Right lobe of liver (tissue), 6 donors: ENCODE measurements around the gene TBX18. TPM values are rescaled to one million over a fixed set of nuclear protein-coding genes. Genes with fewer than 3 reads are reported as not detected.

Source experiments
- ATAC-seq, 4 donors: fragments of 200-7000 bp; cut with Tn5 transposase; one replicate each; pipeline ENCODE4 v1.9.1; 2020; ENCODE audit warnings: mild to moderate bottlenecking in 4 of 4, moderate library complexity in 4 of 4
- DNase-seq, 3 donors: peaks; one replicate each; pipeline ENCODE4 v3.0.0-alpha.2; 2020
- H3K27ac ChIP-seq, 3 donors: fragments of 200-600 bp; one replicate each; pipeline ENCODE4 v1.8.0; 2022
- H3K27me3 ChIP-seq, 2 donors: fragments of 200-600 bp; one replicate each; pipeline ENCODE4 v1.8.0; 2022
- H3K36me3 ChIP-seq, 4 donors: fragments of 200-600 bp; sonication (generic) in 1 of 4; one replicate each; pipeline versions ENCODE4 v1.5.1 to v1.8.0; 2017 to 2022; ENCODE audit warnings: control low read depth in 1 of 4
- H3K4me1 ChIP-seq, 4 donors: fragments of 200-600 bp; sonication (generic) in 1 of 4; one replicate each; pipeline versions ENCODE4 v1.5.1 to v1.8.0; 2017 to 2022; ENCODE audit warnings: control low read depth in 1 of 4
- H3K4me3 ChIP-seq, 3 donors: fragments of 200-600 bp; one replicate each; pipeline ENCODE4 v1.8.0; 2022
- H3K9me3 ChIP-seq, 4 donors: fragments of 200-600 bp; sonication (generic) in 1 of 4; one replicate each; pipeline versions ENCODE4 v1.5.1 to v1.8.0; 2017 to 2022; ENCODE audit warnings: control low read depth in 1 of 4
- CTCF ChIP-seq, 4 donors: fragments of 200-600 bp in 3 of 4; fragments of 450-650 bp in 1 of 4; IDR thresholded peaks; one replicate each; pipeline versions ENCODE4 v1.5.1 to v1.8.0; 2016 to 2022; ENCODE audit warnings: antibody characterized with exemption in 4 of 4, mild to moderate bottlenecking in 2 of 4
- POLR2A ChIP-seq: fragments of 450-650 bp; IDR thresholded peaks from one replicate; pipeline ENCODE4 v1.6.1; 2017; ENCODE audit warnings: antibody characterized with exemption, mild to moderate bottlenecking
- WGBS: methylation state at CpG from one replicate; pipeline ENCODE4 v1.1.6; 2018; ENCODE audit warnings: low coverage, low lambda C conversion rate; ENCODE audit not compliant: insufficient coverage; ENCODE audit errors: missing lambda C conversion rate; 5-methylcytosine and 5-hydroxymethylcytosine counted together
- intact Hi-C, 2 donors: fragments of 100-400 bp; cut with DNase I; formaldehyde crosslinking; loops; one replicate each; pipeline versions ENCODE4 v1.11.2 to v1.14.1; 2022
- total RNA-seq, 6 experiments: library from RNA; depleted of rRNA in 2 of 6; stranded (reverse); fragments of >200 nt in 2 of 6; fragmentation: NEBNext Ultra II Directional in 3 of 6; extraction: Animal tissue kit (Norgen Biotek cat#: 25700) in 3 of 6; gene quantifications; one replicate each; pipeline versions ENCODE4 v1.1.0 to v1.2.4, GENCODE V29; 2016 to 2023
- donor health status: DM: no; HTN: yes; CAD: no.
- donor health status: DM: no; HTN: no; CAD: no.
- donor health status: DM: no; HTN: no; CAD: no.
- donor health status: DM: no; HTN: yes; CAD: no.
- donor health status: DM: no; HTN: yes; CAD: no.

The TBX18 gene
- total RNA-seq, 6 experiments from 2014 or later = 0.15 to 0.87 (median 0.49) TPM; not detected in 1

- ATAC-seq (no peak), DNase-seq (no peak)
- Histone ChIP-seq H3K9me3 (no peaks in the 10 kb centered on the region), H3K4me1 (peaks cover 0 to 14% (median 0%) of the 10 kb centered on the region in 4 donors), H3K27me3 (peaks cover 11 to 18% of the 10 kb centered on the region in 2 donors), H3K4me3 (no peak overlapping the region), H3K36me3 (no peaks in the 10 kb centered on the region), H3K27ac (no peak overlapping the region)
- intact Hi-C loops = no loop called here
- 56% methylated on average over 3 of the region's 3 CpGs for WGBS
- TF ChIP-seq POLR2A = no peak
- no peak for TF ChIP-seq CTCF (IDR thresholded peaks at IDR 0.05)
Measured at GRCh38 chr6:84775751-84776150, 11.4 kb upstream of the TBX18 start.

DNA sequence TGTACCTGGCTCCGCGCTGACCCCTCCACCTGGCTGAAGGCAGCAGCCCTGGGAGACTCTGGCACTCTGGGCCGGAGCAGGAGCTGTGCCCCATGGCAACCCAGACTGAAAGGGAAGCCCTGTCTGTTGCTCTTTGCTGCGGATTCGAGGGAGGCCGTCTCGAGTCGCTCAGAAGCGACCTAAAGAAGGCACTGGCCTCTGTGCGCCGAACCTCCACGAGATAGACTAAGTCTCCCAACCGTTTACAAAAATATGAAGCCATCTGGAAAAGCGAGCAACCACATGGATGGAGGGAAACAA, 10.5 kb upstream of the TBX18 start:
- intact Hi-C loops = no loop called here
- peak overlapping the region; percentile 37 to 59 (median 59) for H3K4me3 ChIP-seq

GRCh38 chr6:84774157-84774984, 10.0 kb upstream of the TBX18 start:
- Histone ChIP-seq H3K4me3 (peak overlapping the region; percentile 37 to 59 (median 59)), H3K36me3 (no peaks in the 10 kb centered on the region), H3K27me3 (peaks cover 11 to 31% of the 10 kb centered on the region in 2 donors), H3K9me3 (no peaks in the 10 kb centered on the region), H3K27ac (peak overlapping the region in 1 of 3 donors; percentile 61), H3K4me1 (peaks cover 0 to 14% (median 0%) of the 10 kb centered on the region in 4 donors)
- ATAC-seq (peak; percentile 94 to 95 (median 95)), DNase-seq (peak; percentile 70 to 81 (median 80))
- intact Hi-C loops = no loop called here
- peak; percentile 62 to 84 (median 74) for TF ChIP-seq CTCF (IDR thresholded peaks at IDR 0.05)
- no peak for TF ChIP-seq POLR2A
- 4% methylated on average over 13 of the region's 79 CpGs for WGBS

More for the DNA sequence above, 10.5 kb upstream of the TBX18 start:
- peaks cover 11 to 25% of the 10 kb centered on the region in 2 donors for H3K27me3 ChIP-seq
- no peak for DNase-seq
- no peak for TF ChIP-seq CTCF (IDR thresholded peaks at IDR 0.05)
- no peak for TF ChIP-seq POLR2A
- ATAC-seq = no peak
- H3K36me3 ChIP-seq = no peaks in the 10 kb centered on the region
- no peak overlapping the region for H3K27ac ChIP-seq
- WGBS = 14% methylated on average over 10 of the region's 14 CpGs
- no peaks in the 10 kb centered on the region for H3K9me3 ChIP-seq
- H3K4me1 ChIP-seq = peaks cover 0 to 14% (median 0%) of the 10 kb centered on the region in 4 donors

DNA sequence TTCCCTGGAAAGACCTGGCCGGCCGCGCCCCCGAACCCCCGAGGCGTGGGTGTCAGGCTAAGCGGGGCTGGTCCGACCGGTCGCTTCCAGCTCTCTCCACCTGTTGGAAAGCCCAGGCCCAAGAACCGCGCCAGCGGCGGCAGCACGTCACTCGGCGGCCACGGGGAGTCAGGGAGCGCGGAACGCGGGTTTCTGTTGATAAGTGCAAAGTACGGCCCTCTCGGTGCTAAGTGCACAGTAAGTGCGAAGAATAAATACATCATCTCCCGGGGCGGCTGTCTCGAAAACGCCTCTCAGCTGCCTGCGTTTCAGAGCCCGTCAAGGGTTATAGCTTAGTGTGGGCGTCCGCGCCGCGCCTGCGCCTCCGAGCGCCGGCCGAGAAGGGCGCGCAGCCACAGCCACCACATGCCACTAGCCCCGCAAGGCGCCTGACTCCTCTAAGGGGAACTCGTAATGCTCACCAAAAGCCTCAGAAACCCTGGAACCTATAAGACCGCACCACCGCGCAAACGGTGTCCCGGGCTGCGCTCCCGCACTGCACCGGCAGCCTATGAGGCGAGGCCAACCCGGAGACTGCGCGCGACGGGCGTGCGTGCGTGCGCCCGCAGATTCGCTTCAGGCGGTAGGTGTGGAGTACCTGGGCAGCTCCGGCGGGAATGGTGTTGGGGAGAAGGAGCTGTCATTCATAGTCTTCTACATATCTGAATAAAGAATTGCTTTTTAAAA, 9.2 kb upstream of the TBX18 start:
- Histone ChIP-seq H3K27ac (peak overlapping the region in 1 of 3 donors; percentile 61), H3K4me3 (peak overlapping the region; percentile 37 to 59 (median 59)), H3K27me3 (peaks cover 13 to 38% of the 10 kb centered on the region in 2 donors), H3K4me1 (peaks cover 0 to 14% (median 0%) of the 10 kb centered on the region in 4 donors), H3K36me3 (no peaks in the 10 kb centered on the region), H3K9me3 (no peaks in the 10 kb centered on the region)
- no peak for TF ChIP-seq CTCF (IDR thresholded peaks at IDR 0.05)
- no peak for TF ChIP-seq POLR2A
- ATAC-seq (peak; percentile 52 to 71 (median 65)), DNase-seq (peak; percentile 25 to 62 (median 59))
- intact Hi-C loops = no loop called here
- under 1% methylated on average over 15 of the region's 69 CpGs for WGBS
